NT2/D1 (cell line): Measurements from ENCODE around the gene CCNJL.

ENCODE experiments used
- SUZ12 ChIP-seq: IDR thresholded peaks from 2 replicates; pipeline ENCODE4 v1.6.1; 2011; ENCODE audit not compliant: insufficient read length, insufficient read depth; ENCODE audit errors: extremely low read depth
- YY1 ChIP-seq: IDR thresholded peaks from 2 replicates; pipeline ENCODE4 v1.6.1; 2011; ENCODE audit not compliant: insufficient read length, insufficient read depth

GRCh38 chr5:160271836-160272235 is 40.5 kb downstream of the CCNJL start:
- TF ChIP-seq YY1 (no peak), SUZ12 (no peak)
